HG03439 (cell line): Measurements from ENCODE around the gene CNFN.

Source experiments
- ATAC-seq: cut with Tn5 transposase; IDR thresholded peaks from one replicate; pipeline ENCODE4 v1.9.1; 2021; ENCODE audit warnings: mild to moderate bottlenecking, moderate library complexity; ENCODE audit not compliant: unreplicated experiment

The CNFN gene

GRCh38 chr19:42389899-42390298 lies at the start of gene CNFN:
TSS of gene CNFN (minus strand) at chr19:42390297. CDS start at chr19:42389037, 1,260 bp downstream.
- ATAC-seq = no peak

- ATAC-seq = no peak
Measured at GRCh38 chr19:42436006-42436405, 45.9 kb upstream of the CNFN start.

GRCh38 chr19:42435316-42435715 lies 45.2 kb upstream of the CNFN start:
- ATAC-seq = no peak

- ATAC-seq = no peak
Measured at GRCh38 chr19:42433503-42434260, 43.6 kb upstream of the CNFN start.

- no peak for ATAC-seq
Measured at GRCh38 chr19:42431486-42431885, 41.4 kb upstream of the CNFN start.

- ATAC-seq = no peak
Measured at GRCh38 chr19:42428676-42429075, 38.6 kb upstream of the CNFN start.

GRCh38 chr19:42427313-42427712 lies 37.2 kb upstream of the CNFN start, which contains the start of gene LIPE:
TSS of gene LIPE (minus strand) at chr19:42427388. CDS start at chr19:42427149, 239 bp downstream.
- ATAC-seq = no peak

GRCh38 chr19:42426643-42427042 lies 36.5 kb upstream of the CNFN start:
- ATAC-seq = no peak

- ATAC-seq = no peak
Measured at GRCh38 chr19:42424712-42425131, 34.6 kb upstream of the CNFN start.

GRCh38 chr19:42424345-42424707 lies 34.2 kb upstream of the CNFN start:
- ATAC-seq = no peak

GRCh38 chr19:42423462-42424344 lies 33.6 kb upstream of the CNFN start:
- ATAC-seq = peak; percentile 91

GRCh38 chr19:42422901-42423461 lies 32.9 kb upstream of the CNFN start:
- ATAC-seq = peak; percentile 22

GRCh38 chr19:42422092-42422900 lies 32.2 kb upstream of the CNFN start:
- ATAC-seq = peak; percentile 2

- no peak for ATAC-seq
Measured at GRCh38 chr19:42421591-42422031, 31.5 kb upstream of the CNFN start.

GRCh38 chr19:42421101-42421500 lies 31.0 kb upstream of the CNFN start:
- ATAC-seq = no peak

- peak; percentile 35 for ATAC-seq
Measured at GRCh38 chr19:42420055-42420544, 30.0 kb upstream of the CNFN start.

GRCh38 chr19:42419309-42419708 lies 29.2 kb upstream of the CNFN start:
- ATAC-seq = no peak

GRCh38 chr19:42412661-42413076 lies 22.6 kb upstream of the CNFN start:
- no peak for ATAC-seq

GRCh38 chr19:42412227-42412626 lies 22.1 kb upstream of the CNFN start:
- ATAC-seq = no peak

GRCh38 chr19:42411581-42412178 lies 21.6 kb upstream of the CNFN start:
- ATAC-seq = no peak
